HG02678 (cell line): Measurements from ENCODE around the gene BTBD2.
"Not testable (repeated sequence)": the region's sequence is repeated elsewhere in the genome, so short reads cannot be mapped to it uniquely, and the experiment has no call there.

Experiments
- ATAC-seq: cut with Tn5 transposase; IDR thresholded peaks from one replicate; pipeline ENCODE4 v1.9.1; 2021; ENCODE audit warnings: mild to moderate bottlenecking, moderate library complexity; ENCODE audit not compliant: unreplicated experiment

BTBD2 gene

GRCh38 chr19:2016041-2016807 lies 710 bp upstream of the BTBD2 start:
- ATAC-seq, result no peak

GRCh38 chr19:2014731-2015607 lies 545 bp downstream of the BTBD2 start:
- ATAC-seq, result no peak

- ATAC-seq, result no peak
These were observed 1.4 kb downstream of the BTBD2 start for GRCh38 chr19:2014131-2014571.

DNA sequence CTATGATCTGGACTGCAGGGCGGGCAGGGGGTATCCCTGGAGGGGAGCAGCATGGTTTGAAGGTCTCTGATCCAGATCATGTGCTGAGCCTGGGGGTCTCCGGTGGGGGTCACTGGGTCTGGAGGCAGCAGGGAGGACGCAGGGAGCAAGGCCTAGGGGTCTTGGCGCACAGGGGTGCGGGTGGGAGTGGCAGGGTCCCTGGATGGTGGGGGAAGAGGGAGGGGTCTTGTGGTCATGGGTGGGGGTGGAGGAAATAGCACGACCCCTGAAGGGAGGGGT lies 1.9 kb downstream of the BTBD2 start:
- ATAC-seq, result no peak

- ATAC-seq, result no peak
These were observed 2.4 kb downstream of the BTBD2 start for GRCh38 chr19:2012941-2013682.

GRCh38 chr19:2011169-2011568 lies 4.3 kb downstream of the BTBD2 start:
- no peak for ATAC-seq

DNA sequence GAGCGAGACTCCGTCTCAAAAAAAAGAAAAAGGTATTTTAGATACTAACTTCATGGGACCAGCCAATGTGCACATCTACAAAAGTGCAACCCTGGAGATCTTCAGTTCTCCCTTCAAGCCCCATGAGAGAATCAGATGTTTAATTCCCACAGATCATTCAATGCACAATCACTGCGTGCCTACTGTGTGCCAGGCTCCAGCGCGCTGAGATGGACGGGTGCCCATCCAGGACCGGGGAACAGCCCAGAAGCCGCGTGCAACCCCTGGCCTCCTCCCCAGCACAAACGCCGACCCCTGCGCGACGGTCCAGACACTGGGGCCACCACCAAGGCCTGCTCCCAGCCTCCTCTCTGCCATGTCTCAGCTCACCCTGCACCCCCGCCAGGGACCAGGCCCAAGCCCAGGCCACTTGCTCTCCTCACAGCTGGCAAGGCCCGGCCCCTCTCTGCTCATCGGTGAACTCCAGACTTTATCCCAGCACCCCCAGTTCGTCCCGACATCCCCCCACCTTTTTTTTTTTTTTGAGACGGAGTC lies 5.3 kb downstream of the BTBD2 start:
- ATAC-seq, result no peak

- ATAC-seq, result no peak
These were observed 11.6 kb downstream of the BTBD2 start for GRCh38 chr19:2003874-2004273.

GRCh38 chr19:1999856-2000515 lies 15.5 kb downstream of the BTBD2 start:
- no peak for ATAC-seq

DNA sequence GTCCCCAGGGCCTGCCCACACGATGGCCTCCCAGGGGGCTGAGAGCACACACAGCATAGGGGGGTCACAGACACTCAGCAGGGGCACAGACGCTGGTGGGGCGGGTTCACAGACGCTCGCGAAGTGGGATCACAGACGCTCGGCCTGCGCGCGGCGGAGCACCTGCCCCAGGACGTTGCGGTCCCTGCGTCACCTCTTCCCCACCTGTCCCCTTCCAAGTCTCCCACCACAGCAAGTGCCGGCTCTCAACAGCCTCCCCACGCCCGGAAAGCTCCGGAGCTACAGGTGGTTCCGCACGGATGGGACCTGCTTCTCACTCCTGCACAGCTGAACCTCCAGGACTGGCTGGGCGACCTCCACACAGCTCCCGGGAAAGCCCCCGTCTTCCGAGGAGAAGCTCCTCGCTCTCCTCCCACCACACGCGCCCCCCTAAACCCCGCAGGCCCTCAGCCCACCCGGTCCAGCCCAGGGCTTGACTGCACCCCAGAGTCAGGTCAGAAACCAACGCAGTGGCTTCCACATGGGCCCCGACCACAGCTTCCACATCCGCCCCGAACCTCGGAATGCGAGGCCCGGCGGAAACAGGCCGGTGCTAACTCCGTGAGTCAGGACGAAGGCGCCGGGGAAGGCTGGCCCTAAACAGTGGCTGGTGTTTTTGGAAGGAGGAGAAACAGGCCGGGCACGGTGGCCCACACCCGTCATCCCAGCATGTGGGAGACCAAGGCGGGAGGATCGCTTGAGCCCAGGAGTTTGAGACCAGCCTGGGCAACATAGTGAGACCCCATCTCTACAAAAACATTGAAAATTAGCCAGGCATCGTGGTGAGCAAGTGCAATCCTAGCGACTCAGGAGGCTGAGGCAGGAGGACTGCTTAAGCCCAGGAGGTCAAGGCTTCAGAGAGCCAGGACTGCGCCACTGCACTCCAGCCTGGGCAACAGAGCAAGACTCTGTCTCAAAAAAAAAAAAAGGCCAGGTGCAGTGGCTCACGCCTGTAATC lies 16.5 kb downstream of the BTBD2 start:
- no peak for ATAC-seq

GRCh38 chr19:1997353-1998233 lies 17.9 kb downstream of the BTBD2 start:
- ATAC-seq, result no peak

DNA sequence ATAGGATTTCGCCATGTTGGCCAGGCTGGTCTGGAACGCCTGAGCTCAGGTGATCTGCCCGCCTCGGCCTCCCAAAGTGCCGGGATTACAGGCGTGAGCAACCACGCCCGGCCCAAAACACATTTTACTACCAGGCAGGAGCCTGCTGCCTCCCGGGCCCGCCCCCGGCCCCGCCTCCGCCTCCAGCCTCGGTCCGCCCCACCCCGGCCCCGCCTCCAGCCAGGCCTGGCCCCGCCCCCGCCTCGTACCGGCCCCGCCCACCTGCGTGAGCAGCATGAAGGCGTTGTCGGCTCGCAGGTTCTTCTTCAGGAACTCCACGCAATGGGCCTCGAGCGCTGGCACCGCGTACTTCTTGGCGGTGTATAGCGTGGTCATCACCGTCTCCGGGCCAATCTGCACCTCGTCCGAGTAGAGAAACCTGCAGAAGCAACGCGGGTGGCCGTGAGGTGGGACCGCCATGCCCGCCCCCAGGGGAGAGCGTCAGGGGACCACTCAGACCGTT lies 22.7 kb downstream of the BTBD2 start:
- ATAC-seq, result no peak

DNA sequence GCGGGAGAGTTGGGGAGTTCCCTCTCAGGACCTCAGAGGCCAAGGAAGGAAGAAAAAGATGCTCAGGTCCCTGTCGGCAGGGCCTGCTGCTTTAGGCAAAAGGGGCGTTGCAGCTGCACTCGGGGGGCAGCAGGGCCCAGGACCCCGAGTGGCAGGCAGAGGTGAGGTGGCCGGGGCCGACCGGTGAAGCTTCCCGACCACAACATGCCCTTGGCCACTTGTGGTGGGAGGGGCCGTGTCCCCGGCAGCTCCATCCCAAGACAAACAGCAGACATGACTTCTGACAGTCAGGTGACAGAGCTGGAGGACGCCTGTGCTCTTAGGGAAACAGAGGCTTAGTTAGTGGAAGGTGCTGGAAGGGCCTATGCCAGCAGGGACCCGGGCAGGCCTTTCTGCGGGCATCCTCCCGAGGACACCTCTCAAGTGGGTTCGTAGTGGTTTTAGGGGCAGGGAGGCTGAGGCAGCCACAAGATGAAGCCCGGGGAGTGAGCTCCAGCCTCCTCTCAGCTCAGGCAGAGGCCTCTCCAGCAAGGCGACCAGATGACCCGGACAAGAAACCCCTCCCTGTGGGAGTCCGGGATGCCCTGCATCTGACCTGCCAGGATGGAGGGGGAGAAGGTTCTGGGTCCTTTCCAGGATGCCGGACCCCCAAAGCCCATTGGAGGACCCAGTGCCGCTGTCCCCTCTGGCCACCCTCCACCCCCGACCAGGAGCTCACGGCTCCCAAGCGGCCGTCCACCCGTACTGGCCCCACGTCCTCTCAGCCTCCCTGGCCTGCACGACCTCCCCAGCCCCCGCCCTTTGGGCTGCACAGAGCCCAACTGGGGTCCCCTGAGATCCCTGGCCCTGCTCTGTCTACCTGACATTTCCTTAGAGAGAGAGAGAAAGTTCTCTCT lies 24.2 kb downstream of the BTBD2 start:
- no peak for ATAC-seq

- ATAC-seq, result no peak
These were observed 25.1 kb downstream of the BTBD2 start for GRCh38 chr19:1990230-1991017.

GRCh38 chr19:1989513-1990229 lies 25.8 kb downstream of the BTBD2 start:
- no peak for ATAC-seq

GRCh38 chr19:1988464-1988863 lies 27.1 kb downstream of the BTBD2 start:
- not testable (repeated sequence) for ATAC-seq
